Testis (tissue), 3 donors: ENCODE measurements around the gene TANC2. TPM values are rescaled to one million over a fixed set of nuclear protein-coding genes. Genes with fewer than 3 reads are reported as not detected.

Source experiments
- DNase-seq: peaks from one replicate; pipeline ENCODE4 v3.0.0-alpha.2; 2019
- H3K27ac ChIP-seq, 2 donors: fragments of 200-600 bp; sonication (generic); one replicate each; pipeline ENCODE4 v1.5.1; 2019
- H3K27me3 ChIP-seq: fragments of 200-600 bp; sonication (generic); one replicate; pipeline ENCODE4 v1.5.1; 2019
- H3K36me3 ChIP-seq: fragments of 200-600 bp; sonication (generic); one replicate; pipeline ENCODE4 v1.5.1; 2017; ENCODE audit warnings: low read depth; ENCODE audit errors: missing control alignments
- H3K4me1 ChIP-seq: fragments of 200-600 bp; sonication (generic); one replicate; pipeline ENCODE4 v1.5.1; 2019
- H3K4me3 ChIP-seq, 2 donors: fragments of 200-600 bp; sonication (generic); one replicate each; pipeline ENCODE4 v1.5.1; 2017 to 2019
- H3K9me3 ChIP-seq: fragments of 200-600 bp; sonication (generic); one replicate; pipeline ENCODE4 v1.5.1; 2017
- CTCF ChIP-seq, 3 experiments: fragments of 450-650 bp in 2 of 3; fragments of 200-600 bp in 1 of 3; sonication (generic) in 1 of 3; IDR thresholded peaks; one replicate each; pipeline ENCODE4 v1.5.1; 2016 to 2019; ENCODE audit warnings: antibody characterized with exemption in 3 of 3, mild to moderate bottlenecking in 2 of 3, moderate library complexity in 1 of 3
- POLR2A ChIP-seq: fragments of 450-650 bp; IDR thresholded peaks from one replicate; pipeline ENCODE4 v1.6.1; 2017; ENCODE audit warnings: antibody characterized with exemption, mild to moderate bottlenecking, moderate library complexity
- WGBS, 2 donors: methylation state at CpG; one replicate each; pipeline ENCODE4 v1.1.5; 2018; 5-methylcytosine and 5-hydroxymethylcytosine counted together
- intact Hi-C: fragments of 100-400 bp; cut with DNase I; formaldehyde crosslinking; loops from one replicate; pipeline ENCODE4 v1.15.1; 2023; ENCODE audit warnings: low total_unique reads
- polyA plus RNA-seq: library from polyadenylated mRNA; stranded (reverse); fragments of 350-450 nt; fragmentation: Illumina TruSeq; extraction: RNeasy Lipid Tissue Mini Kit (QIAGEN cat#74804); gene quantifications from one replicate; pipeline ENCODE4 v1.2.3, GENCODE V29; 2014; ENCODE audit warnings: low read depth, low replicate concordance; ENCODE audit not compliant: insufficient read depth
- total RNA-seq, 2 donors: library from RNA; depleted of rRNA; stranded (reverse); fragments of >200 nt; gene quantifications; one replicate each; pipeline ENCODE4 v1.2.3, GENCODE V29; 2016

The TANC2 gene
- total and polyA plus RNA-seq, 3 donors from 2014 or later: 53.2 to 219 (median 163) TPM

GRCh38 chr17:62996221-62996620 is 30.2 kb downstream of the TANC2 start:
- peaks cover 3% of the 10 kb centered on the region for H3K4me1 ChIP-seq
- no peak overlapping the region for H3K27ac ChIP-seq
- no peak for DNase-seq
- no peaks in the 10 kb centered on the region for H3K9me3 ChIP-seq
- TF ChIP-seq POLR2A (no peak), CTCF (IDR thresholded peaks at IDR 0.05) (no peak)
- 78 to 80% methylated on average over 8 of the region's 8 CpGs for WGBS, 2 donors
- H3K4me3 ChIP-seq: no peak overlapping the region
- no peaks in the 10 kb centered on the region for H3K27me3 ChIP-seq
- intact Hi-C loops: no loop called here
- H3K36me3 ChIP-seq: no peaks in the 10 kb centered on the region

- Histone ChIP-seq H3K4me1 (peaks cover 3% of the 10 kb centered on the region), H3K4me3 (no peak overlapping the region), H3K36me3 (no peaks in the 10 kb centered on the region), H3K9me3 (no peaks in the 10 kb centered on the region), H3K27ac (no peak overlapping the region), H3K27me3 (no peaks in the 10 kb centered on the region)
- TF ChIP-seq CTCF (IDR thresholded peaks at IDR 0.05): no peak
- no peak for DNase-seq
- intact Hi-C loops: no loop called here
- WGBS, 2 donors: 84 to 85% methylated on average over 1 of the region's 1 CpG
Measured at GRCh38 chr17:62998166-62998565, 32.1 kb downstream of the TANC2 start.

- WGBS, 2 donors: 96 to 100% methylated on average over 1 of the region's 1 CpG
- Histone ChIP-seq H3K9me3 (no peaks in the 10 kb centered on the region), H3K27ac (no peak overlapping the region), H3K4me1 (peaks cover 3% of the 10 kb centered on the region), H3K27me3 (no peaks in the 10 kb centered on the region), H3K36me3 (no peaks in the 10 kb centered on the region), H3K4me3 (no peak overlapping the region)
- no peak for DNase-seq
- no peak for TF ChIP-seq CTCF (IDR thresholded peaks at IDR 0.05)
- no peak for TF ChIP-seq POLR2A
- intact Hi-C loops: no loop called here
Measured at GRCh38 chr17:62998665-62999393, 32.8 kb downstream of the TANC2 start.

- H3K36me3 ChIP-seq: no peaks in the 10 kb centered on the region
- no peaks in the 10 kb centered on the region for H3K27me3 ChIP-seq
- TF ChIP-seq POLR2A (no peak), CTCF (IDR thresholded peaks at IDR 0.05) (no peak)
- intact Hi-C loops: no loop called here
- no peak for DNase-seq
- no peaks in the 10 kb centered on the region for H3K9me3 ChIP-seq
- 94 to 96% methylated on average over 3 of the region's 3 CpGs for WGBS, 2 donors
- no peak overlapping the region for H3K4me3 ChIP-seq
- no peak overlapping the region for H3K27ac ChIP-seq
- H3K4me1 ChIP-seq: peaks cover 3% of the 10 kb centered on the region
Measured at GRCh38 chr17:62999736-63000135, 33.7 kb downstream of the TANC2 start.
